ENCODE data around the gene AKR1D1.
"Not testable (repeated sequence)": the region's sequence is repeated elsewhere in the genome, so short reads cannot be mapped to it uniquely, and the experiment has no call there.

AKR1D1 gene

DNA sequence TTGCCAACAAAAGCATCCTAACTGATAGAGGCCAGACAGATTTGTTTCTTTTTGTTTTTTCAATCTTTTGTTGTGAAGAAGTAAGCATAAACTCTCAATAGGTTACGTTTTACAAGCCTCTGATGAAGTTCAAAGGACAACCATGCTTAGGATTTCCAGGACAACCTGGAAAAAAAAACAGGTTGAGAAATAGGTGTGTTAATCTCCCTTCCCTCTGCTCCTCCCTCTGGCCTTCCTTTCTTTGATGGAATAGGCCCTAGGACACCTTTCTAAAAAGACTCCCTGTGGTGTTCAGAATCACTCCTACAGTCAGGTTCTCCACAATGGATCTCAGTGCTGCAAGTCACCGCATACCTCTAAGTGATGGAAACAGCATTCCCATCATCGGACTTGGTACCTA, at the start of gene AKR1D1:
TSS of gene AKR1D1 (plus strand) at position 264 of the 400 bp plus-strand sequence. CDS start at position 324, 60 bp downstream.
- DNase-seq: no peak

DNA sequence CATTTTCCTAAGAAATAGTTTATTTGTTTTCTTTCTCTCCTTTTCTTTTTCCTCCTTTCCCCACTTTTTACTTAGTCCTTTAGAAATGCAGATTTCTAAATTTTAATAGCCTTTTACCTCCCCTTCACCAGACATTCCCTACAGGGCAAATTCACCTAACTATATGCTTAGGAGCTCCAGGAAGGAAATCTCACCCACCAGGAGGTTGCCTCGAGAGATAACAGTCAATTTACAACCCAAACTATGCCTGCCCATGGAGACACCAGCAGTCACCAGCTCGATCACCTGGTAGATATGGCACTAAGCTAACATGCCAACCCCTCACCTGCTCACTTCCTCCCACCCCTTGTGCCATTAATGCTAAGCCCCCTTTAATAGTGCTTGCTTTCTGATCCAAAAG, 49.2 kb upstream of the AKR1D1 start:
- no peak for DNase-seq

- no peak for DNase-seq
Measured at GRCh38 chr7:138029126-138029525, 47.1 kb upstream of the AKR1D1 start.

GRCh38 chr7:138029941-138030340, 46.3 kb upstream of the AKR1D1 start:
- DNase-seq: no peak

- peak; percentile 25 for DNase-seq
Measured at GRCh38 chr7:138030679-138031351, 45.4 kb upstream of the AKR1D1 start.

- DNase-seq: no peak
Measured at GRCh38 chr7:138032186-138032585, 44.1 kb upstream of the AKR1D1 start.

DNA sequence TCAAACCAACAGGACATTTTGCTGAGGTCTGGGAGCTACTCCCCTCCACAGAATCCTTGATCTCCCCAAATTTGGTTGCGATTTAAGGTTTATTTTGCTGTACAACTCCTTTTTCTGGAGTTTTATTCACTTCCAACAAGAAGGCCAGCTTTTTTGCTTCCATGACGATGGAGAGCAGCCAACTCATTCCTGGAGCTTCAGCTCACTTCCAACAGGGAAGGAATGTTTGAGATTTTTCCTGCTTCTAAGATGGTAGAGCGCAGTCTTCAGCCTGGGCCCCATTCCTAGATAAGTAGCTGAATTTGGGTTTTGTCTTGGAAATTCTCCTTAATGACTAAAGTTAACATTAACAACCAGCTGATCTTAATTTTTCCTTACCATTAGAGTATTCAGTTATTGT, 43.5 kb upstream of the AKR1D1 start:
- no peak for DNase-seq

DNA sequence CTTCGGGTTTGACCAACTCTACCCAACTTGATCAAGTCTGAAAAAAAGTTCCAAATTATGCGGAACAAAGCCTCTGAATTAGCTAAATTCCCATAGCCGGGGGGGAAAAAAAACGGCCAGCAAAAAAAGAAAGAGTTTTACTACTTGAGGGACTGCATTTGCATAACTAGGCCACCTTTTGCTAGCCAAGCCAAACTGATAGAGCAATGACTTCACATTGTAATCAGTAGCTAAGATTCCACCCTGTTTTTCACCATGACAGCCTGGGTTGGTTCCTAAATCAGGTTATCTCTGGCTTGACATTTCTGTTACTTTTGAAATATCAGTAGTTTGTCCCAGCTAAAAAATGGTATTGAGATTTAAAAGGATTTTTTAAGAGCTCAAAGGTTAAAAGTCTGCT, 43.0 kb upstream of the AKR1D1 start:
- DNase-seq: no peak

DNA sequence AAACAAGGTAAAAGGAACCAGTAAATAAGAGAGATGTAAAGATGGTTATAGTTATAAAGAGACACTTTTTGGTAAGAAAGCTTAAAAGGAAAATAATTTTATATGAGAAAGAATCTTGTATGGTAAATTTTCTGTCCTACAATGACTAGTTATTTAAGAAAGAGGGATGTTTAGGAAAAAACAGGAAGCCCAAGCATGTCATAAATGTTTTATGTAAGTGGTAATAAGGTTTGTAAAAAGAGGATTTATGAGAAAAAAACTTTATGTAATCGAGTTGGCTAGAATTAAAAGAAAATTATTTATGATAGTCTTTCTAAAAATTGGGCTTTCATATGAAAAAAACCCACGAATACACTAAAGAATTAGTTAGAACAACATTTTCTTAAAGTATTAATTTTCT, 40.1 kb upstream of the AKR1D1 start:
- DNase-seq: no peak

DNA sequence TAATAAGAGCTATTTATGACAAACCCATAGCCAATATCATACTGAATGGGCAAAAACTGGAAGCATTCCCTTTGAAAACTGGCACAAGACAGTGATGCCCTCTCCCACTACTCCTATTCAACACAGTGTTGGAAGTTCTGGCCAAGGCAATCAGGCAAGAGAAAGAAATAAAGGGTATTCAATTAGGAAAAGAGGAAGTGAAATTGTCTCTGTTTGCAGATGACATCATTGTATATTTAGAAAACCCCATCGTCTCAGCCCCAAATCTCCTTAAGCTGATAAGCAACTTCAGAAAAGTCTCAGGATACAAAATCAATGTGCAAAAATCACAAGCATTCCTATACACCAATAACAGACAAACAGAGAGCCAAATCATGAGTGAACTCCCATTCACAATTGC, 36.2 kb upstream of the AKR1D1 start:
- not testable (repeated sequence) for DNase-seq

GRCh38 chr7:138044897-138045296, 31.4 kb upstream of the AKR1D1 start:
- no peak for DNase-seq

DNA sequence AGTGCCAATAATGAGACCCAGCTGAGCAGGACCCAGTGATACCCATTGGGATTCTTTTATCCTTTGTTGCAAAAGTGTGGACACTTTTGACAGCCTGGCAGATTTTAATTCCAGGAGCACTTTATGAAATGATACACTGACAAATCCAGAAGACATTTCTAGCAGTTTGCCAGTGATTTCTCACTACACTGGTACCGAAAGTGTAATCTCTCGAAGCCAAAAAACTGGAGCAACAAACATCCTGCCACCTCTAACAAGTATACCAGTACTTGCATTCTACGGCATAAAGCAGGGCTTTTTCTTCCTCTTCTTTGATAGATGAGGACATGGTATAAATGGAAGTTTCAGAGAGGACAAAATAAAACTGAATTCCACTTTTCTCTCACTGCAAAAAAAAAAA, 28.4 kb upstream of the AKR1D1 start:
- no peak for DNase-seq

GRCh38 chr7:138049505-138050116, 26.6 kb upstream of the AKR1D1 start:
- DNase-seq: no peak

DNA sequence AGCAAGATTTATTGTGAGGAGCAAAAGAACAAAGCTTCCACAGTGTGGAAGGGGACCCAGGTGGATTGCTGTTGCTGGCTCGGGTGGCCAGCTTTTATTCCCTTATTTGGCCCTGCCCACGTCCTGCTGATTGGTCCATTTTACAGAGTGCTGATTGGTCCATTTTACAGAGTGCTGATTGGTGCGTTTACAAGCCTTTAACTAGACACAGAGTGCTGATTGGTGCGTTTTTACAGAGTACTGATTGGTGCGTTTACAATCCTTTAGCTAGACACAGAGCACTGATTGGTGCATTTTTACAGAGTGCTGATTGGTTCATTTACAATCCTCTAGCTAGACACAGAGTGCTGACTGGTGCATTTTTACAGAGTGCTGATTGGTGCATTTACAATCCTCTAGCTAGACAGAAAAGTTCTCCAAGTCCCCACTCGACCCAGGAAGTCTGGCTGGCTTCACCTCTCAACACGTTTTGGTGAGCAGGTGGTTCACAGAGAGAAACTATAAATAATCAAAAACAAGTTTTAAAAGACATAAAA, 24.5 kb upstream of the AKR1D1 start:
- DNase-seq: not testable (repeated sequence)

- no peak for DNase-seq
Measured at GRCh38 chr7:138052696-138053095, 23.6 kb upstream of the AKR1D1 start.

- DNase-seq: not testable (repeated sequence)
Measured at GRCh38 chr7:138055698-138056097, 20.6 kb upstream of the AKR1D1 start.

- no peak for DNase-seq
Measured at GRCh38 chr7:138063400-138063799, 12.9 kb upstream of the AKR1D1 start.

DNA sequence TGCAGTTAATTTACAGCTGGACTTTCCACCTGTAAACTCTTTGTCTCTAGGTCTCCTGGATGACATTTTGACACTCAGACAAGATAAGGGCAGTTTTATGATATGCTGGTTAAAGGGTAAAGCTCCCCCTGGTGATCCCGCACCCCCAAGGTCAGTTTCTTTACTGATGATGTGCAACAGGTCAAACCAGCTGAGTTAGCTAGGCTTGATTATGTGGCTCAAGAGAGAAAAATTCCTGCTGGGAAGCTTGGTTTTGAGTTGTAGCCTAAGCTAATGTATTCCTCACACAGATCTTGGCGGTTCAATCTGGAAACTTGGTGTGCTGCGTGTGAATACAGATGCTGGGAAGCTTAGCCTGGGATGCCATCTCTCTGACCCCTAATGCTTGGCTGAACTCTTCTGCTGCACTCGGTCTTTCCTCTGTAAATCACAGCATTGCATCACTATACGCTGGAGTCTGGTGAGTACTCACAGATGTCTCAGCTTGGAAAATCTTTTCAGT, 11.4 kb upstream of the AKR1D1 start:
- no peak for DNase-seq

GRCh38 chr7:138065827-138066226, 10.4 kb upstream of the AKR1D1 start:
- DNase-seq: no peak

GRCh38 chr7:138066954-138067394, 9.3 kb upstream of the AKR1D1 start:
- DNase-seq: no peak

GRCh38 chr7:138067774-138068173, 8.5 kb upstream of the AKR1D1 start:
- no peak for DNase-seq

DNA sequence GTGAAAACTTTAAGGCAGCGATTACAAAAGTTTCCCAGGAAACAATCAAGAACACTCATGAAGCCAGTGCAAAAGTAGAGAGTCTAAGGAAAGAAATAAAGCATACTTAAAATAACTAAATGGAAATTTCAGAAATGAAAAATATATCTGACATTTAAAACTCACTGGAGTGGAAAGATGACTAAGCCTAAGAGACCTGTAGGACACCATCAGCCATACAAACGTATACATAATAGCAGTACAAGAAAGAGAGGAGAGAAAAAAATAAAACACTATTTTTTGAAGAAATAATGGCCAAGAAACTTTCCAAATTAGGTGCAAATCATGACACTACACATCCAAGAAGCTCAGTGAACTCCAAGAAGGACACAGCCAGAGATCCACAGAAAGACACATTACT, 5.4 kb upstream of the AKR1D1 start:
- DNase-seq: no peak

DNA sequence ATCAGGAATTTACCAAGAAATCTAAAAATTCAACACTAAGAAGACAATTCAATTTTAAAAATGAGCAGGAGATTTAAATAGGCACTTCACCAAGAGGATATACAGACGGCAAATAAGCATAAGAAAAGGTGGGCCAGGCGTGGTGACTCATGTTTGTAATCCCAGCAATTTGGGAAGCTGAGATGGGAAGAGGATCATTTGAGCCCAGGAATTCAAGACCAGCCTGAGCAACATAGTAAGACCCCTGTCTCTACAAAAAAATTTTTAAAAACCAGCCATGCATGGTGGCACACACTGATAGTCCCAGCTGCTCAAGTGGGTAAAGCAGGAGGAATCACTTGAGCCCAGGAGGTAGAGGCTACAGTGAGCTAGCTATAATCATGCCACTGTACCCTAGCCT, 3.5 kb upstream of the AKR1D1 start:
- no peak for DNase-seq

GRCh38 chr7:138074121-138074520, 2.1 kb upstream of the AKR1D1 start:
- no peak for DNase-seq
